Caco-2 (cell line): ENCODE data around the gene OTOA. TPM values are rescaled to one million over a fixed set of nuclear protein-coding genes. Genes with fewer than 3 reads are reported as not detected.
"Not testable (repeated sequence)": the region's sequence is repeated elsewhere in the genome, so short reads cannot be mapped to it uniquely, and the experiment has no call there.

Experiments
- BruUV-seq: library from RNA; stranded (reverse); fragments of 400-500 nt; replicated peaks from 2 replicates; lab custom pipeline; 2021; lab: Mats Ljungman, UMichigan
- CTCF ChIA-PET: fragments of 300-600 bp; sonication (Branson Sonifier 250); formaldehyde crosslinking; loops from one replicate; lab custom pipeline; 2022; ENCODE audit warnings: antibody characterized with exemption; lab: Charles Lee
- POLR2A ChIA-PET: fragments of 300-600 bp; sonication (Branson Sonifier 250); formaldehyde crosslinking; loops from one replicate; lab custom pipeline; 2022; ENCODE audit warnings: antibody characterized with exemption; lab: Charles Lee
- DNase-seq, 2 experiments: peaks; one replicate each; pipeline versions ENCODE4 v3.0.0 to v3.0.0-alpha.2; 2020 to 2022
- H3K27me3 ChIP-seq: replicated peaks from 2 replicates; pipeline ENCODE4 v1.6.0; 2011; ENCODE audit warnings: low read length; ENCODE audit not compliant: control insufficient read depth, insufficient read depth
- H3K36me3 ChIP-seq: 2 replicates; pipeline ENCODE4 v1.5.1; 2011; ENCODE audit warnings: low read length; ENCODE audit not compliant: control insufficient read depth, insufficient read depth
- H3K4me1 ChIP-seq: fragments of 250-450 bp; sonication (Bioruptor Pico); 2 replicates; pipeline ENCODE4 v1.5.1; 2020; ENCODE audit warnings: mild to moderate bottlenecking
- H3K4me3 ChIP-seq: 2 replicates; pipeline ENCODE4 v1.5.1; 2011; ENCODE audit warnings: low read depth, mild to moderate bottlenecking, control low read depth, low read length
- H3K9me3 ChIP-seq: fragments of 250-450 bp; sonication (Bioruptor Pico); 2 replicates; pipeline ENCODE4 v1.5.1; 2020; ENCODE audit warnings: mild to moderate bottlenecking, moderate library complexity
- H3K27ac Mint-ChIP-seq: one replicate; pipeline ENCODE4 v1.8.0; 2022; ENCODE audit warnings: mixed read lengths; ENCODE audit not compliant: unreplicated experiment
- H3K27me3 Mint-ChIP-seq: one replicate; pipeline ENCODE4 v1.8.0; 2022; ENCODE audit warnings: mixed read lengths; ENCODE audit not compliant: insufficient read depth, unreplicated experiment
- H3K36me3 Mint-ChIP-seq: one replicate; pipeline ENCODE4 v1.8.0; 2022; ENCODE audit warnings: mild to moderate bottlenecking, mixed read lengths; ENCODE audit not compliant: insufficient read depth, unreplicated experiment
- H3K4me1 Mint-ChIP-seq: one replicate; pipeline ENCODE4 v1.8.0; 2022; ENCODE audit warnings: low read depth, mixed read lengths; ENCODE audit not compliant: unreplicated experiment
- H3K4me3 Mint-ChIP-seq: one replicate; pipeline ENCODE4 v1.8.0; 2022; ENCODE audit warnings: mild to moderate bottlenecking, moderate library complexity, mixed read lengths; ENCODE audit not compliant: unreplicated experiment
- H3K9me3 Mint-ChIP-seq: one replicate; pipeline ENCODE4 v1.8.0; 2022; ENCODE audit warnings: mixed read lengths; ENCODE audit not compliant: unreplicated experiment
- intact Hi-C: fragments of 100-400 bp; cut with micrococcal nuclease; formaldehyde crosslinking; loops from one replicate; pipeline ENCODE4 v1.10.0; 2022; ENCODE audit not compliant: unreplicated experiment
- total RNA-seq: library from RNA; stranded (reverse); gene quantifications from 2 replicates; pipeline ENCODE4 v1.2.3, GENCODE V29; 2022
- TF ChIP-seq, protein P1 (sequence below), 2 experiments: fragments of 200-600 bp in 1 of 2; IDR thresholded peaks; 1 replicate in 1 of 2; 2 replicates in 1 of 2; pipeline versions ENCODE4 v1.5.1 to v1.8.0; 2011 to 2022; ENCODE audit warnings: antibody characterized with exemption in 1 of 2, control low read depth in 1 of 2, inconsistent platforms in 1 of 2, low read depth in 1 of 2, low read length in 1 of 2, mild to moderate bottlenecking in 1 of 2, moderate library complexity in 1 of 2; ENCODE audit not compliant: insufficient read depth in 1 of 2, severe bottlenecking in 1 of 2, unreplicated experiment in 1 of 2

Gene OTOA
- total RNA-seq, 1 experiment from 2014 or later, result not detected

DNA sequence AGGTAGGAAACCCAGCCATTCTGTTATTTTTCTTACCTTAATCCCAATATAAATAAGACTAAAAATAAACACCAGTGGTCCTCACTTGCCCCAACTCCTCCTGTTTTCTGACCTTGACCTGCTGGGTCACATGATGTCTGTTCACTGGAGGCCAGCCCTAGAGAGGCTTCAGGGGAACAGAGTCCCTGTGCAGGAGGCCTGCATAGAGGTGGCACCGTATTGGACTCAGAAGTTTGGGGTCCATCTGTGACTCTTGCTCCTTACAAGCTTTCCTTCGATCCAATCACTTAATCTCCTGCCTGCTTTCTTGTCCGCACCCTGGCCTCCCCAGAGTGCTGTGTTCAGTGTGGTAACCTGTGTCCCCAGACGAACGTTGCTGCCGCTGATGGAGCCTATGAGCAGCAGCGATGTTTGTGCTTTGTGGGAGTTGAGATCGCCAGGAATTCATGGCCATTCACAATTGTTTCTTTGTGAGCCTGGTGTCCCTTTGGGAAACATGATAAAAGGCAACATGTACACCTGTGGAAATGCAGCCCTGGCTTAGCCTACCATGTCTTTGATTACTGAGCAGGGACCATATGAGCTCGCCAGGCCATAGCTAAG lies 16.1 kb upstream of the OTOA start:
- POLR2A ChIA-PET, result no interaction called here
- no peak for DNase-seq
- H3K27ac Mint-ChIP-seq, result no peak overlapping the region
- TF ChIP-seq, protein P1, sequence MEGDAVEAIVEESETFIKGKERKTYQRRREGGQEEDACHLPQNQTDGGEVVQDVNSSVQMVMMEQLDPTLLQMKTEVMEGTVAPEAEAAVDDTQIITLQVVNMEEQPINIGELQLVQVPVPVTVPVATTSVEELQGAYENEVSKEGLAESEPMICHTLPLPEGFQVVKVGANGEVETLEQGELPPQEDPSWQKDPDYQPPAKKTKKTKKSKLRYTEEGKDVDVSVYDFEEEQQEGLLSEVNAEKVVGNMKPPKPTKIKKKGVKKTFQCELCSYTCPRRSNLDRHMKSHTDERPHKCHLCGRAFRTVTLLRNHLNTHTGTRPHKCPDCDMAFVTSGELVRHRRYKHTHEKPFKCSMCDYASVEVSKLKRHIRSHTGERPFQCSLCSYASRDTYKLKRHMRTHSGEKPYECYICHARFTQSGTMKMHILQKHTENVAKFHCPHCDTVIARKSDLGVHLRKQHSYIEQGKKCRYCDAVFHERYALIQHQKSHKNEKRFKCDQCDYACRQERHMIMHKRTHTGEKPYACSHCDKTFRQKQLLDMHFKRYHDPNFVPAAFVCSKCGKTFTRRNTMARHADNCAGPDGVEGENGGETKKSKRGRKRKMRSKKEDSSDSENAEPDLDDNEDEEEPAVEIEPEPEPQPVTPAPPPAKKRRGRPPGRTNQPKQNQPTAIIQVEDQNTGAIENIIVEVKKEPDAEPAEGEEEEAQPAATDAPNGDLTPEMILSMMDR (IDR thresholded peaks at IDR 0.05; ENCODE audit: insufficient read depth in 1 of 2, low read depth in 1 of 2, low read length in 1 of 2, severe bottlenecking in 1 of 2, unreplicated experiment in 1 of 2), result no peak
- no TSS peak for BruUV-seq
- H3K4me1 ChIP-seq, result no peaks in the 10 kb centered on the region
- no peaks in the 10 kb centered on the region for H3K27me3 Mint-ChIP-seq
- no peaks in the 10 kb centered on the region for H3K9me3 Mint-ChIP-seq
- no peaks in the 10 kb centered on the region for H3K4me1 Mint-ChIP-seq
- no peak overlapping the region for H3K4me3 Mint-ChIP-seq
- no peaks in the 10 kb centered on the region for H3K36me3 Mint-ChIP-seq
- H3K4me3 ChIP-seq, result no peak overlapping the region
- H3K36me3 ChIP-seq, result no peaks in the 10 kb centered on the region
- H3K27me3 ChIP-seq, result no peaks in the 10 kb centered on the region
- no peaks in the 10 kb centered on the region for H3K9me3 ChIP-seq
- intact Hi-C loops, result no loop called here
- CTCF ChIA-PET, result no interaction called here

DNA sequence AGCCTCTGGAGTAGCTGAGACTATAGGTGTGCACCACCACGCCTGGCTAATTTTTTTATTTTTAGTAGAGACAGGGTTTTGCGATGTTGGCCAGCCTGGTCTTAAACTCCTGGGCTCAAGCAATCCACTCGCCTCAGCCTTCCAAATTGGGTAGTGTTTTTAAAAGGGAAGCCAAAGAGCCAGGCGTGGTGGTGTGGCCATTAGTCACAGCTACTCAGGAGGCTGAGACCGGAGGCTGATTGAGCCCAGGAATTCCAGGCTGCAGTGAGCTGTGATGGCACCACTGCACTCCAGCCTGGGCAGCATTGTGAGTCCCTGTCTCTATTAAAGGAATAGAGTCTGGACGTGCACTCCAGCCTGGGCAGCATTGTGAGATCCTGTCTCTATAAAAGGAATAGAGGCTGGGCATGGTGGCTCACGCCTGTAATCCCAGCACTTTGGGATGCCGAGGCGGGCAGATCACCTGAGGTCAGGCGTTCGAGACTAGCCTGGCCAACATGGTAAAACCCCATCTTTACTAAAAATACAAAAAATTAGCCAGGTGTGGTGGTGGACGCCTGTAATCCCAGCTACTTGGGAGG lies 13.9 kb upstream of the OTOA start:
- not testable (repeated sequence) for H3K9me3 Mint-ChIP-seq

DNA sequence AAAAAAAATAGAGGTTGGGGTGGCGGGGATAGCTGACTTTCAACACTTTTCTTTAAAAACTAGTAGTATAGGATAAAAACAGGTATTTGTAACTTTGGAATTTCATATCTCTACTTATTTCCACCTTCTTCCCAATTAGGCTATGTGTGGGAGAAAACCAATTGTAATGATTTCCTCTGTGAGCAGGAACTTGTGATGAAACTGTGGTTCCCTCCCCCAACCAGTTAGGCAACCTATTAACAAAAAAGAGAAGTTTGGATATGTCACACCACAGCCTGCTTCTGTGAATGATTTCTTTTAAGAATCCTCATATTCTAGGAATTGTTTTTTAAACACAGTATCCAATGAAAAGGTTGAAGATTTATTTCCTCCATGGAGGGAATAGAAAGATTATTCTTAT lies 13.2 kb upstream of the OTOA start:
- Histone ChIP-seq H3K36me3 (no peaks in the 10 kb centered on the region), H3K9me3 (no peaks in the 10 kb centered on the region), H3K4me3 (no peak overlapping the region), H3K27me3 (no peaks in the 10 kb centered on the region), H3K4me1 (no peaks in the 10 kb centered on the region)
- no peaks in the 10 kb centered on the region for H3K9me3 Mint-ChIP-seq
- no peak for DNase-seq
- ChIA-PET POLR2A (no interaction called here), CTCF (no interaction called here)
- no peaks in the 10 kb centered on the region for H3K36me3 Mint-ChIP-seq
- TF ChIP-seq, protein P1 (IDR thresholded peaks at IDR 0.05; ENCODE audit: insufficient read depth in 1 of 2, low read depth in 1 of 2, low read length in 1 of 2, severe bottlenecking in 1 of 2, unreplicated experiment in 1 of 2), result no peak
- no peaks in the 10 kb centered on the region for H3K27me3 Mint-ChIP-seq
- H3K4me3 Mint-ChIP-seq, result no peak overlapping the region
- intact Hi-C loops, result no loop called here
- H3K4me1 Mint-ChIP-seq, result no peaks in the 10 kb centered on the region
- H3K27ac Mint-ChIP-seq, result no peak overlapping the region
- no TSS peak for BruUV-seq

More for the DNA sequence above, 13.9 kb upstream of the OTOA start:
- DNase-seq, H3K36me3 ChIP-seq, H3K27me3 Mint-ChIP-seq, H3K4me1 ChIP-seq, H3K27me3 ChIP-seq, CTCF ChIA-PET, BruUV-seq, H3K36me3 Mint-ChIP-seq, H3K4me1 Mint-ChIP-seq, intact Hi-C loops, H3K4me3 Mint-ChIP-seq, H3K9me3 ChIP-seq, POLR2A ChIA-PET, H3K4me3 ChIP-seq, H3K27ac Mint-ChIP-seq: not testable (repeated sequence)
